Liver (tissue), 9 donors: ENCODE measurements around the gene MTO1. TPM values are rescaled to one million over a fixed set of nuclear protein-coding genes. Genes with fewer than 3 reads are reported as not detected.
A peak's percentile ranks its signal among the peaks of the same experiment; 100 is the strongest.

ENCODE experiments used
- DNase-seq: peaks from one replicate; pipeline ENCODE4 v3.0.0-alpha.2; 2017; ENCODE audit warnings: low spot score
- H3K27ac ChIP-seq, 2 donors: one replicate each; pipeline ENCODE4 v1.7.0; 2013; ENCODE audit warnings: inconsistent platforms in 2 of 2, low read length in 2 of 2, control low read depth in 1 of 2, low read depth in 1 of 2, mild to moderate bottlenecking in 1 of 2
- H3K27me3 ChIP-seq, 4 donors: one replicate each; pipeline versions ENCODE4 v1.6.1 to v1.7.0; 2013; ENCODE audit warnings: low read length in 3 of 4, inconsistent platforms in 1 of 4, mild to moderate bottlenecking in 1 of 4, moderate library complexity in 1 of 4; ENCODE audit not compliant: control insufficient read depth in 4 of 4, insufficient read depth in 4 of 4
- H3K36me3 ChIP-seq, 4 donors: one replicate each; pipeline versions ENCODE4 v1.6.1 to v1.7.0; 2013; ENCODE audit warnings: low read length in 3 of 4, mild to moderate bottlenecking in 3 of 4, low read depth in 1 of 4, moderate library complexity in 1 of 4; ENCODE audit not compliant: control insufficient read depth in 4 of 4, insufficient read depth in 3 of 4
- H3K4me1 ChIP-seq, 4 donors: one replicate each; pipeline versions ENCODE4 v1.6.1 to v1.7.0; 2013; ENCODE audit warnings: low read length in 3 of 4, mild to moderate bottlenecking in 3 of 4, moderate library complexity in 1 of 4; ENCODE audit not compliant: control insufficient read depth in 4 of 4, insufficient read depth in 4 of 4
- H3K4me3 ChIP-seq, 3 donors: one replicate each; pipeline versions ENCODE4 v1.6.1 to v1.7.0; 2013; ENCODE audit warnings: low read length in 3 of 3, control low read depth in 1 of 3, low read depth in 1 of 3, mild to moderate bottlenecking in 1 of 3
- H3K9ac ChIP-seq, 2 donors: one replicate each; pipeline ENCODE4 v1.7.0; 2013; ENCODE audit warnings: low read length in 2 of 2, mild to moderate bottlenecking in 2 of 2, moderate library complexity in 2 of 2, control low read depth in 1 of 2, low read depth in 1 of 2
- H3K9me3 ChIP-seq, 4 donors: one replicate each; pipeline versions ENCODE4 v1.6.1 to v1.7.0; 2013; ENCODE audit warnings: low read length in 3 of 4; ENCODE audit not compliant: control insufficient read depth in 4 of 4
- EGR1 ChIP-seq, 2 donors: IDR thresholded peaks; 2 replicates each; pipeline ENCODE4 v1.6.1; 2016 to 2018; ENCODE audit warnings: antibody characterized with exemption in 2 of 2, low read depth in 2 of 2
- FOXA1 ChIP-seq: IDR thresholded peaks from 2 replicates; pipeline ENCODE4 v1.6.1; 2016; ENCODE audit warnings: antibody characterized with exemption
- FOXA2 ChIP-seq: IDR thresholded peaks from 2 replicates; pipeline ENCODE4 v1.6.1; 2016; ENCODE audit warnings: antibody characterized with exemption
- GABPA ChIP-seq, 2 donors: IDR thresholded peaks in 1 of 2; conservative IDR thresholded peaks in 1 of 2; 2 replicates each; pipeline ENCODE4 v1.6.1; 2016; ENCODE audit warnings: antibody characterized with exemption in 2 of 2, mild to moderate bottlenecking in 1 of 2, moderate library complexity in 1 of 2
- HNF4A ChIP-seq, 2 donors: conservative IDR thresholded peaks; 2 replicates each; pipeline ENCODE4 v1.6.1; 2016; ENCODE audit warnings: antibody characterized with exemption in 2 of 2, mild to moderate bottlenecking in 2 of 2
- HNF4G ChIP-seq: IDR thresholded peaks from 2 replicates; pipeline ENCODE4 v1.6.1; 2016; ENCODE audit warnings: antibody characterized with exemption
- NR2F2 ChIP-seq: IDR thresholded peaks from 2 replicates; pipeline ENCODE4 v1.6.1; 2016; ENCODE audit warnings: antibody characterized with exemption
- RXRA ChIP-seq, 2 donors: IDR thresholded peaks; 2 replicates each; pipeline ENCODE4 v1.6.1; 2017 to 2018; ENCODE audit warnings: antibody characterized with exemption in 2 of 2, mild to moderate bottlenecking in 1 of 2
- YY1 ChIP-seq: IDR thresholded peaks from 2 replicates; pipeline ENCODE4 v1.6.1; 2016; ENCODE audit warnings: antibody characterized with exemption, mild to moderate bottlenecking
- WGBS: extraction: QIAGEN DNeasy Blood & Tissue Kit; methylation state at CpG from one replicate; pipeline ENCODE4 v1.1.7; 2013; 5-methylcytosine and 5-hydroxymethylcytosine counted together
- polyA plus RNA-seq, 2 donors: library from polyadenylated mRNA; stranded (reverse) in 1 of 2; unstranded in 1 of 2; fragments of 200-250 nt in 1 of 2; fragments of >200 nt in 1 of 2; fragmentation: Nextera tagmentation in 1 of 2; extraction: Ambion mirVana in 1 of 2; gene quantifications; one replicate each; pipeline versions ENCODE4 v1.2.1 to v1.2.3, GENCODE V29; 2013 to 2015
- total RNA-seq, 2 donors: library from RNA; depleted of rRNA; stranded (reverse); fragments of >200 nt; gene quantifications; one replicate each; pipeline ENCODE4 v1.2.3, GENCODE V29; 2014
- TF ChIP-seq, protein P1 (sequence below): IDR thresholded peaks from 2 replicates; pipeline ENCODE4 v1.6.1; 2016; ENCODE audit warnings: antibody characterized with exemption
- TF ChIP-seq, protein P2 (sequence below): IDR thresholded peaks from 2 replicates; pipeline ENCODE4 v1.6.1; 2016; ENCODE audit warnings: antibody characterized with exemption
- TF ChIP-seq, protein P3 (sequence below): fragments of 150-350 bp; IDR thresholded peaks from 2 replicates; pipeline ENCODE4 v1.5.1; 2017; ENCODE audit warnings: improper control_type of control experiment, low read depth, low read length; ENCODE audit not compliant: missing input control
- TF ChIP-seq, protein P4 (sequence below): IDR thresholded peaks from 2 replicates; pipeline ENCODE4 v1.6.1; 2016; ENCODE audit warnings: antibody characterized with exemption
- TF ChIP-seq, protein P5 (sequence below): IDR thresholded peaks from 2 replicates; pipeline ENCODE4 v1.6.1; 2016; ENCODE audit warnings: antibody characterized with exemption, mild to moderate bottlenecking
- donor health status: healthy.
- donor health status: healthy.
- donor health status: healthy.
- donor health status: healthy.
- donor health status: healthy.

MTO1 gene
- total and polyA plus RNA-seq, 4 donors, result 12.9 to 64.4 (median 20.6) TPM

DNA sequence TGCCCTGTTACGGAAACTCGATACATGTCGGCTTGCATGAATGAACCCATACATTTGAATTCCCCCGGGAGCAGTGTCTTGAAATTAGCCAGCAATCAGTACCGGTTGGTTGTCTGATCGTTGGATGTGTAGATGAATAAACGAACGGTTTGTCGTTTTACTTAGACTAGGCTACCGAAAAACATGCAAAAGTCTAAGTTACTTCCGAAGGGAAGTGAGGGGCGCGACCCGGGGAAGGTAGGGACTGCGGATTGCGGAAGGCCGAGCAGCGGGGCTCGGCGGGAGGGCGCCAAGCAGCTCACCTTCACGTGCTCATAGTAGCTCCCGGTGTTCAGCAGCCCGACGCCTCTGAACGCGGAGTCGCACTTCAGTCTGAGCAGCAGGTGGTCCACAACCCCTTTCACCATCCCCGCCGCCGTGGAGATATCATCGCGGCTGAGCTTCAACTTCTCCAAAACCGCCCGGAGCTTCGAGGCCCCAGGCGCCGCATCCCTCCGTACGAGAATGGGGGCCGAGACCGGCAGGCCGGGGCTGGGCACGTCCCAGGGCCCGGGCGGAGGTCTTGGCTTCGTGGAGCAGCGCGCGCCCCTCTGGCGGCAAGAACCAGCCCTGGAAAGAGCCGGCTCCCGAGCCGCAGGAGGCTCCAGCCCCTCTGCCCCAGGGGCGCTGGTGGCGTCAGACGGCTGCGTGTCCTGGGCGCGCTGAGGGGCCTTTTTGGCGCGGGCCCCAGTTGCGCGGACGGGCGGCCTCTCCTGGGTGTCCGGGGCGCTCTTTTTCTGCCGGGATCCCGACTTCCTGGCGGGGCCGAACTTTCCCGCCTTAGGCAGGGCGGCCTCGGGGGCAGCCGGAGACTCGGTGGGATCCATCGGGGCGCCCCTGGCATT, 10.1 kb upstream of the MTO1 start:
- Histone ChIP-seq H3K27ac (peak overlapping the region; percentile 57 to 78), H3K9me3 (no peaks in the 10 kb centered on the region), H3K4me3 (peak overlapping the region; percentile 63 to 72 (median 66)), H3K36me3 (no peaks in the 10 kb centered on the region), H3K4me1 (peaks cover 0 to 13% (median 7%) of the 10 kb centered on the region in 4 donors), H3K9ac (peak overlapping the region; percentile 11 to 62), H3K27me3 (no peaks in the 10 kb centered on the region)
- TF ChIP-seq FOXA1 (no peak), FOXA2 (no peak), HNF4G (no peak), EGR1 (IDR thresholded peaks at IDR 0.05; ENCODE audit: low read depth in 2 of 2) (no peak), HNF4A (conservative IDR thresholded peaks at IDR 0.05) (no peak), YY1 (no peak), GABPA (IDR thresholded peaks at IDR 0.05 in 1 of 2, conservative IDR thresholded peaks at IDR 0.05 in 1 of 2) (no peak)
- TF ChIP-seq, protein P1, sequence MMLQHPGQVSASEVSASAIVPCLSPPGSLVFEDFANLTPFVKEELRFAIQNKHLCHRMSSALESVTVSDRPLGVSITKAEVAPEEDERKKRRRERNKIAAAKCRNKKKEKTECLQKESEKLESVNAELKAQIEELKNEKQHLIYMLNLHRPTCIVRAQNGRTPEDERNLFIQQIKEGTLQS, result no peak
- TF ChIP-seq, protein P2, sequence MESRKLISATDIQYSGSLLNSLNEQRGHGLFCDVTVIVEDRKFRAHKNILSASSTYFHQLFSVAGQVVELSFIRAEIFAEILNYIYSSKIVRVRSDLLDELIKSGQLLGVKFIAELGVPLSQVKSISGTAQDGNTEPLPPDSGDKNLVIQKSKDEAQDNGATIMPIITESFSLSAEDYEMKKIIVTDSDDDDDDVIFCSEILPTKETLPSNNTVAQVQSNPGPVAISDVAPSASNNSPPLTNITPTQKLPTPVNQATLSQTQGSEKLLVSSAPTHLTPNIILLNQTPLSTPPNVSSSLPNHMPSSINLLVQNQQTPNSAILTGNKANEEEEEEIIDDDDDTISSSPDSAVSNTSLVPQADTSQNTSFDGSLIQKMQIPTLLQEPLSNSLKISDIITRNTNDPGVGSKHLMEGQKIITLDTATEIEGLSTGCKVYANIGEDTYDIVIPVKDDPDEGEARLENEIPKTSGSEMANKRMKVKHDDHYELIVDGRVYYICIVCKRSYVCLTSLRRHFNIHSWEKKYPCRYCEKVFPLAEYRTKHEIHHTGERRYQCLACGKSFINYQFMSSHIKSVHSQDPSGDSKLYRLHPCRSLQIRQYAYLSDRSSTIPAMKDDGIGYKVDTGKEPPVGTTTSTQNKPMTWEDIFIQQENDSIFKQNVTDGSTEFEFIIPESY, result no peak
- TF ChIP-seq, protein P3, sequence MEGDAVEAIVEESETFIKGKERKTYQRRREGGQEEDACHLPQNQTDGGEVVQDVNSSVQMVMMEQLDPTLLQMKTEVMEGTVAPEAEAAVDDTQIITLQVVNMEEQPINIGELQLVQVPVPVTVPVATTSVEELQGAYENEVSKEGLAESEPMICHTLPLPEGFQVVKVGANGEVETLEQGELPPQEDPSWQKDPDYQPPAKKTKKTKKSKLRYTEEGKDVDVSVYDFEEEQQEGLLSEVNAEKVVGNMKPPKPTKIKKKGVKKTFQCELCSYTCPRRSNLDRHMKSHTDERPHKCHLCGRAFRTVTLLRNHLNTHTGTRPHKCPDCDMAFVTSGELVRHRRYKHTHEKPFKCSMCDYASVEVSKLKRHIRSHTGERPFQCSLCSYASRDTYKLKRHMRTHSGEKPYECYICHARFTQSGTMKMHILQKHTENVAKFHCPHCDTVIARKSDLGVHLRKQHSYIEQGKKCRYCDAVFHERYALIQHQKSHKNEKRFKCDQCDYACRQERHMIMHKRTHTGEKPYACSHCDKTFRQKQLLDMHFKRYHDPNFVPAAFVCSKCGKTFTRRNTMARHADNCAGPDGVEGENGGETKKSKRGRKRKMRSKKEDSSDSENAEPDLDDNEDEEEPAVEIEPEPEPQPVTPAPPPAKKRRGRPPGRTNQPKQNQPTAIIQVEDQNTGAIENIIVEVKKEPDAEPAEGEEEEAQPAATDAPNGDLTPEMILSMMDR, result no peak
- TF ChIP-seq, protein P4, sequence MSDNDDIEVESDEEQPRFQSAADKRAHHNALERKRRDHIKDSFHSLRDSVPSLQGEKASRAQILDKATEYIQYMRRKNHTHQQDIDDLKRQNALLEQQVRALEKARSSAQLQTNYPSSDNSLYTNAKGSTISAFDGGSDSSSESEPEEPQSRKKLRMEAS, result no peak
- TF ChIP-seq, protein P5, sequence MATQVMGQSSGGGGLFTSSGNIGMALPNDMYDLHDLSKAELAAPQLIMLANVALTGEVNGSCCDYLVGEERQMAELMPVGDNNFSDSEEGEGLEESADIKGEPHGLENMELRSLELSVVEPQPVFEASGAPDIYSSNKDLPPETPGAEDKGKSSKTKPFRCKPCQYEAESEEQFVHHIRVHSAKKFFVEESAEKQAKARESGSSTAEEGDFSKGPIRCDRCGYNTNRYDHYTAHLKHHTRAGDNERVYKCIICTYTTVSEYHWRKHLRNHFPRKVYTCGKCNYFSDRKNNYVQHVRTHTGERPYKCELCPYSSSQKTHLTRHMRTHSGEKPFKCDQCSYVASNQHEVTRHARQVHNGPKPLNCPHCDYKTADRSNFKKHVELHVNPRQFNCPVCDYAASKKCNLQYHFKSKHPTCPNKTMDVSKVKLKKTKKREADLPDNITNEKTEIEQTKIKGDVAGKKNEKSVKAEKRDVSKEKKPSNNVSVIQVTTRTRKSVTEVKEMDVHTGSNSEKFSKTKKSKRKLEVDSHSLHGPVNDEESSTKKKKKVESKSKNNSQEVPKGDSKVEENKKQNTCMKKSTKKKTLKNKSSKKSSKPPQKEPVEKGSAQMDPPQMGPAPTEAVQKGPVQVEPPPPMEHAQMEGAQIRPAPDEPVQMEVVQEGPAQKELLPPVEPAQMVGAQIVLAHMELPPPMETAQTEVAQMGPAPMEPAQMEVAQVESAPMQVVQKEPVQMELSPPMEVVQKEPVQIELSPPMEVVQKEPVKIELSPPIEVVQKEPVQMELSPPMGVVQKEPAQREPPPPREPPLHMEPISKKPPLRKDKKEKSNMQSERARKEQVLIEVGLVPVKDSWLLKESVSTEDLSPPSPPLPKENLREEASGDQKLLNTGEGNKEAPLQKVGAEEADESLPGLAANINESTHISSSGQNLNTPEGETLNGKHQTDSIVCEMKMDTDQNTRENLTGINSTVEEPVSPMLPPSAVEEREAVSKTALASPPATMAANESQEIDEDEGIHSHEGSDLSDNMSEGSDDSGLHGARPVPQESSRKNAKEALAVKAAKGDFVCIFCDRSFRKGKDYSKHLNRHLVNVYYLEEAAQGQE, result no peak
- peak; percentile 49 for DNase-seq
- 6% methylated on average over 79 of the region's 79 CpGs for WGBS

DNA sequence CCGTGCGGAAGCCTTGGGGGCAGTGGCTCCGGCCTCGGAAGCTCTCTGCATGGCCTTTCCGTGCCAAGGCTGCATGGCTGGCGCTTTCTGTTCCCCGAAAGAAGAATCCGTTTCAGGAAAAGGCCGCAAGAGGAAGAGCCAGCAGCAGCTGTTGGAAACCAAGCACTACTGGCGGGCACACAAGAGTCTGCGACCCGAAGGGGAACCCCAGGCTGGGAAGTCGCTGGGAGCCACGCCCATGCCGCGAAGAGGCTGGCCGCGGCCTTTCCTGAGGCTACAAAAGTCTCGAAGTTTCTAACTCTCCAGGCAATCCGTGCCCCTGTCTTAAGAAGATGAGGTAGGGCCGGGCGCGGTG, 9.5 kb upstream of the MTO1 start, which contains the start of gene CGAS:
CGAS (minus strand) TSS at position 191 of the 355 bp plus-strand sequence; CDS start at position 75, 116 bp downstream.
- peak; percentile 60 for DNase-seq
- Histone ChIP-seq H3K27ac (peak within 1 kb of the TSS; percentile 57 to 78), H3K4me1 (peaks cover 0 to 13% (median 7%) of the 10 kb centered on the region in 4 donors), H3K9me3 (no peaks in the 10 kb centered on the region), H3K4me3 (peak within 1 kb of the TSS; percentile 63 to 72 (median 66)), H3K9ac (peak within 1 kb of the TSS; percentile 11 to 62), H3K27me3 (no peaks in the 10 kb centered on the region), H3K36me3 (no peaks in the 10 kb centered on the region)
- TF ChIP-seq RXRA (IDR thresholded peaks at IDR 0.05) (no peak), YY1 (peak; percentile 18), NR2F2 (peak; percentile 44)
- TF ChIP-seq, protein P3, result no peak
- TF ChIP-seq, protein P4, result peak; percentile 13
- WGBS, result 15% methylated on average over 23 of the region's 23 CpGs
